HUES48 (cell line): ENCODE measurements around the gene NPC1L1.
"Not testable (repeated sequence)": the region's sequence is repeated elsewhere in the genome, so short reads cannot be mapped to it uniquely, and the experiment has no call there.

Source experiments
- H3K27ac ChIP-seq: one replicate; pipeline ENCODE4 v1.7.0; 2013; ENCODE audit warnings: low read depth, low read length, inconsistent platforms
- H3K27me3 ChIP-seq: 2 replicates; pipeline ENCODE4 v1.6.1; 2013; ENCODE audit warnings: mild to moderate bottlenecking, low read length; ENCODE audit not compliant: control insufficient read depth, insufficient read depth
- H3K36me3 ChIP-seq: 2 replicates; pipeline ENCODE4 v1.6.1; 2013; ENCODE audit warnings: low read length; ENCODE audit not compliant: control insufficient read depth, insufficient read depth
- H3K4me1 ChIP-seq: 2 replicates; pipeline ENCODE4 v1.6.1; 2013; ENCODE audit warnings: mild to moderate bottlenecking, low read length; ENCODE audit not compliant: control insufficient read depth, insufficient read depth
- H3K4me3 ChIP-seq: 2 replicates; pipeline ENCODE4 v1.5.1; 2013; ENCODE audit warnings: mild to moderate bottlenecking, low read depth, low read length
- H3K9ac ChIP-seq: 2 replicates; pipeline ENCODE4 v1.6.1; 2013; ENCODE audit warnings: mild to moderate bottlenecking, low read depth, low read length, moderate library complexity
- H3K9me3 ChIP-seq: 2 replicates; pipeline ENCODE4 v1.6.1; 2013; ENCODE audit warnings: low read length; ENCODE audit not compliant: control insufficient read depth, insufficient read depth

Gene NPC1L1

DNA sequence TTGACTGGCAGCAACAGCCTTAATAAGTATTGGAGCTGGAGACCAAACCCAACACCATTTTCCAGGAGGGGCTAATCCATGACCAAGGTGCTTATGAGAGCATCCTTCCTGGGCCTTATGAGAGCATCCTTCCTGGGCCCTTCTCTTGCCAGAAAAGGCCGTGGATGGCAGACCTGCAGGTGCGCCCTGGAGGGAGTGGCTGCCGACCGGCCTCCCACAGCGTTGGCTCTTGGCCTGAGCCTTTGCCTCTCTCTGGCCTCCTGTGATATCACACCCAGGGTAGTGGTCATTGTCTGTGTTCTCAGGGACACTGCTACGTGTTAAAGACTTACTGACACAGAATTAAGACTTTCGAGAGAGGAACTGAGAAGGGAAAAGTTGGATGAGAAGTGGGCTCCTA lies 28.4 kb downstream of the NPC1L1 start:
- no peak overlapping the region for H3K4me3 ChIP-seq
- H3K36me3 ChIP-seq = no peaks in the 10 kb centered on the region
- H3K4me1 ChIP-seq = no peaks in the 10 kb centered on the region
- no peaks in the 10 kb centered on the region for H3K27me3 ChIP-seq
- H3K9me3 ChIP-seq = no peaks in the 10 kb centered on the region
- H3K27ac ChIP-seq = no peak overlapping the region
- no peak overlapping the region for H3K9ac ChIP-seq

GRCh38 chr7:44511863-44512468 lies 29.2 kb downstream of the NPC1L1 start:
- no peak overlapping the region for H3K9ac ChIP-seq
- H3K9me3 ChIP-seq = no peaks in the 10 kb centered on the region
- H3K4me1 ChIP-seq = no peaks in the 10 kb centered on the region
- H3K27me3 ChIP-seq = no peaks in the 10 kb centered on the region
- no peaks in the 10 kb centered on the region for H3K36me3 ChIP-seq
- no peak overlapping the region for H3K4me3 ChIP-seq
- no peak overlapping the region for H3K27ac ChIP-seq

GRCh38 chr7:44511236-44511635 lies 29.9 kb downstream of the NPC1L1 start:
- H3K9ac ChIP-seq = no peak overlapping the region
- H3K27me3 ChIP-seq = no peaks in the 10 kb centered on the region
- H3K4me1 ChIP-seq = no peaks in the 10 kb centered on the region
- H3K9me3 ChIP-seq = no peaks in the 10 kb centered on the region; the same call in 1 of the 2 replicates
- H3K4me3 ChIP-seq = no peak overlapping the region
- no peaks in the 10 kb centered on the region for H3K36me3 ChIP-seq
- no peak overlapping the region for H3K27ac ChIP-seq

- Histone ChIP-seq H3K27me3 (no peaks in the 10 kb centered on the region), H3K36me3 (no peaks in the 10 kb centered on the region), H3K9me3 (no peaks in the 10 kb centered on the region; the same call in 1 of the 2 replicates), H3K27ac (no peak overlapping the region), H3K9ac (no peak overlapping the region), H3K4me1 (no peaks in the 10 kb centered on the region), H3K4me3 (no peak overlapping the region)
Observed at GRCh38 chr7:44508328-44509030, 32.7 kb downstream of the NPC1L1 start.

DNA sequence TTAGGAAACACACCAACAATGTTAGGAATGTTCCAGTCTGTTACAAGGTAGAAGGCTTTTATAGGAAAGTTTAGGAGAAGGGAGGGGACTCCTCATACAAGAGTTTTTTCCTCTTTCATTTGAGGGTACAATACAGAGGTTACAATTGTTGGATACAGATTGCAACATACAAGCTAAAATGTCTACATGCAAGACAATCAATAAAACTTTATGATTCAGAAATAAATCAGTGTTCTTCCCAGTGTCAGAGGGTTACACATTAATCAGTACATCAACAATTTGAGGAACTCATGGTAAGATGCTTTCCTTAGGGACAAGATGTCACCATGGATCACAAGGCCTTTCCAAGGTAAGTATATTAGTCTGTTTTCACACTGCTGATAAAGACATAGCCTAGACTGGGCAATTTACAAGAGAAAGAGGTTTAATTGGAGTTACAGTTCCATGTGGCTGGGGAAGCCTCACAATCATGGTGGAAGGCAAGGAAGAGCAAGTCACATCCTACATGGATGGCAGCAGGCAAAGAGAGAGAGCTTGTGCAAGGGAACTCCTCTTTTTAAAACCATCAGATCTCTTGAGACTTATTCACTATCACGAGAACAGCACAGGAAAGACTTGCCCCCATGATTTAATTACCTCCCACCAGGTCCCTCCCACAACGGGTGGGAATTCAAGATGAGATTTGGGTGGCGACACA lies 34.4 kb downstream of the NPC1L1 start:
- not testable (repeated sequence) for H3K27me3 ChIP-seq, H3K9me3 ChIP-seq, H3K9ac ChIP-seq, H3K27ac ChIP-seq, H3K36me3 ChIP-seq, H3K4me3 ChIP-seq, H3K4me1 ChIP-seq

DNA sequence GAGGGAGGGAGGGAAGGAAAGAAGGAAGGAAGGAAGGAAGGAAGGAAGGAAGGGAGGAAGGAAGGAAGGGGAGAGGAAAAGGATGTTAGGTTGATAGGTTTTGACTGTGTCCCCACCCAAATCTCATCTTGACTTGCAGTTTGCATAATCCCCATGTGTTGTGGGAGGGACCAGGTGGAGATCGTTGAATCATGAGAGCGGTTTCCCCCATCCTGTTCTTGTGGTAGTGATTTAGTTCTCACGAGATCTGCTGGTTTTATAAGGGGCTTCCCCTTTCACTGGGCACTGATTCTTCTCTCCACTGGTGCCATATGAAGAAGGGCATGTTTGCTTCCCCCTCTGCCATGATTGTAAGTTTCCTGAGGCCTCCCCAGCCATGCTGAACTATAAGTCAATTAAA lies 35.5 kb downstream of the NPC1L1 start:
- H3K4me3 ChIP-seq = no peak overlapping the region
- H3K27ac ChIP-seq = no peak overlapping the region
- no peaks in the 10 kb centered on the region for H3K4me1 ChIP-seq
- no peaks in the 10 kb centered on the region; the same call in 1 of the 2 replicates for H3K9me3 ChIP-seq
- no peaks in the 10 kb centered on the region for H3K36me3 ChIP-seq
- H3K9ac ChIP-seq = no peak overlapping the region
- no peaks in the 10 kb centered on the region for H3K27me3 ChIP-seq

- H3K4me1 ChIP-seq = no peaks in the 10 kb centered on the region; the same call in 1 of the 2 replicates
- no peaks in the 10 kb centered on the region for H3K9me3 ChIP-seq
Observed at GRCh38 chr7:44498230-44498954, 42.7 kb downstream of the NPC1L1 start.

GRCh38 chr7:44497155-44498027 lies 43.7 kb downstream of the NPC1L1 start:
- no peak overlapping the region for H3K27ac ChIP-seq
- no peaks in the 10 kb centered on the region; the same call in 1 of the 2 replicates for H3K4me1 ChIP-seq
- no peak overlapping the region for H3K9ac ChIP-seq
- no peak overlapping the region for H3K4me3 ChIP-seq
- no peaks in the 10 kb centered on the region for H3K9me3 ChIP-seq
- no peaks in the 10 kb centered on the region for H3K27me3 ChIP-seq
- H3K36me3 ChIP-seq = no peaks in the 10 kb centered on the region

More at GRCh38 chr7:44498230-44498954, 42.7 kb downstream of the NPC1L1 start:
- Histone ChIP-seq H3K9ac (no peak overlapping the region), H3K27ac (no peak overlapping the region), H3K36me3 (no peaks in the 10 kb centered on the region), H3K27me3 (no peaks in the 10 kb centered on the region), H3K4me3 (no peak overlapping the region)

- no peaks in the 10 kb centered on the region for H3K36me3 ChIP-seq
- no peaks in the 10 kb centered on the region for H3K9me3 ChIP-seq
- no peaks in the 10 kb centered on the region for H3K27me3 ChIP-seq
- H3K4me1 ChIP-seq = peaks cover 1% of the 10 kb centered on the region; the same call in 1 of the 2 replicates
- H3K4me3 ChIP-seq = no peak overlapping the region
- H3K9ac ChIP-seq = no peak overlapping the region
- H3K27ac ChIP-seq = no peak overlapping the region
Observed at GRCh38 chr7:44496385-44496784, 44.7 kb downstream of the NPC1L1 start.

DNA sequence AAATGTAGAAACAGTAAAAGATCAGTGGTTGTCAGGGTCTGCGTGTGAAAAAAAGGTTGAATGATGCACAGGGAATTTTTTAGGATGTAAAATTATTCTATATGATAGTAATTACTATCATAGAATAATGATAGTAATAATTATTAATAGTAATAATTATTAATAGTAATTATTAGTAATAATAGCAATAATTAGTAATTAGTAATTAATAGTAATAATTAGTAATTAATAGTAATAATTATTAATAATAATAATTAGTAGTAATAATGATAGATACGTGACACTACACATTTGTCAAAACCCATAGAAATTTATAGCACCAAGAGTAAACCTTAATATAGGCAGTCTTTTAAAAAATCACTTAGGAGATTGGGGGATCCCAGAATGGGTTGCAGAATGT lies 46.2 kb downstream of the NPC1L1 start:
- Histone ChIP-seq H3K36me3 (no peaks in the 10 kb centered on the region), H3K4me3 (no peak overlapping the region), H3K9ac (no peak overlapping the region), H3K27ac (no peak overlapping the region), H3K27me3 (no peaks in the 10 kb centered on the region), H3K9me3 (no peaks in the 10 kb centered on the region), H3K4me1 (peaks cover 5% of the 10 kb centered on the region; the same call in 1 of the 2 replicates)
